C4-2B (cell line): ENCODE measurements around the gene NFKBIE.
A peak's percentile ranks its signal among the peaks of the same experiment; 100 is the strongest.

ENCODE experiments used
- H3K27ac ChIP-seq: fragments of 450-650 bp; 2 replicates; pipeline ENCODE4 v1.5.1; 2017
- CTCF ChIP-seq: fragments of 450-650 bp; conservative IDR thresholded peaks from 2 replicates; pipeline ENCODE4 v1.5.1; 2017; ENCODE audit warnings: mild to moderate bottlenecking
- ZFX ChIP-seq: fragments of 450-650 bp; IDR thresholded peaks from 2 replicates; pipeline ENCODE4 v1.6.1; 2017

Gene NFKBIE

GRCh38 chr6:44265722-44266233 lies 427 bp upstream of the NFKBIE start:
- H3K27ac ChIP-seq, result peak overlapping the region; percentile 76
- TF ChIP-seq CTCF, result no peak
- no peak for TF ChIP-seq ZFX

GRCh38 chr6:44264154-44265006 lies 971 bp downstream of the NFKBIE start:
- H3K27ac ChIP-seq, result peak overlapping the region; percentile 76
- TF ChIP-seq ZFX (no peak), CTCF (no peak)

GRCh38 chr6:44263354-44264100 lies 1.8 kb downstream of the NFKBIE start:
- no peak overlapping the region for H3K27ac ChIP-seq
- no peak for TF ChIP-seq ZFX
- TF ChIP-seq CTCF, result no peak

- TF ChIP-seq CTCF, result no peak
- TF ChIP-seq ZFX, result no peak
- no peak overlapping the region for H3K27ac ChIP-seq
These were observed 2.6 kb downstream of the NFKBIE start for GRCh38 chr6:44262467-44263353.

- no peak overlapping the region for H3K27ac ChIP-seq
- TF ChIP-seq ZFX, result no peak
- no peak for TF ChIP-seq CTCF
These were observed 3.8 kb downstream of the NFKBIE start for GRCh38 chr6:44261581-44261980.

- TF ChIP-seq CTCF (no peak), ZFX (no peak)
- H3K27ac ChIP-seq, result no peak overlapping the region
These were observed 4.7 kb downstream of the NFKBIE start for GRCh38 chr6:44260451-44261297.
